ENCODE measurements around the gene PTGER2.

PTGER2 gene

DNA sequence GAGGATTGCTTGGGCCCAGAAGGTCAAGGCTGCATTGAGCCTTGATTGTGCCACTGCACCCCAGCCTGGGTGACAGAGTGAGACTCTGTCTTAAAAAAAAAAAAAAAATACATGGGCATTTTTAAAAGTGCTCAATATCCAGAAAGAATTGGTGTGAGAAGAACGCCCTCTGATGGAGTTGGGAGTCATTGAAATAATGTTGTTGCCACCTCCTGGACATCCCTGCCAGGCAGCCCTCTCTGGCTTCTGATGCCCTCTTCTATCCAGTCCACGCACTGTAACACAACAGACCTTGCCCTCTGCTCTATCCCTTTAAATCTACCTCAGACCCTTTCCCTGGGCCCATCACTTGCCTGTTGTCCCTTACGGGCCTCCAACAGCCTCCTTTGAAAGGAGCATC is 41.7 kb upstream of the PTGER2 start:
- Histone ChIP-seq H3K36me3 (ENCODE audit: insufficient read depth, low read length) (peaks cover 2% of the 10 kb centered on the region; the same call in 1 of the 2 replicates), H3K4me1 (ENCODE audit: control insufficient read depth, insufficient read depth, low read length, unreplicated experiment) (peaks cover 3% of the 10 kb centered on the region), H3K27ac (ENCODE audit: low read depth, low read length) (no peak overlapping the region), H3K79me2 (ENCODE audit: control insufficient read depth, insufficient read depth, low read length, unreplicated experiment) (no peaks in the 10 kb centered on the region), H2AFZ (ENCODE audit: low read length, unreplicated experiment) (no peak overlapping the region), H3K27me3 (ENCODE audit: insufficient read depth, low read length) (no peaks in the 10 kb centered on the region), H3K4me3 (ENCODE audit: low read depth, low read length) (no peak overlapping the region)

DNA sequence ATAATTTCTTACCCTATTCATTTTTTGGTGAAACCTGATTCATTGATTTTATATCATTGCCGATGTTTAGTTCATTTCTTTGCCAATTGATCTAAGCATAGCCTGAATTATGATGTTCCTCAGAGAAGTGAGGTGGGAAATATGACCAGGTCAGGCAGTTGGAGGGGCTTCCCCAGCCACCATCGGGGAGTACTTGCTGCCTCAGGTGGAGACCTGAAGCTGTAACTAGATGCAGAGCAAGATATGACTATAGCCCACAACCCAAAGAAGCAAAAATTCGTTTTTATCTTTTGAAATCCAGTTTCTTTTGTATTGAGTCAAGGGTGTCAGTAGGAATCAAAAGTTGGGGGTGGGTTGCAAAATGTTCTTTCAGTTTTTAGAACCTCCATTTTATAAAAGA is 38.7 kb upstream of the PTGER2 start:
- Histone ChIP-seq H3K4me3 (ENCODE audit: low read depth, low read length) (no peak overlapping the region), H2AFZ (ENCODE audit: low read length, unreplicated experiment) (no peak overlapping the region), H3K36me3 (ENCODE audit: insufficient read depth, low read length) (peaks cover 7% of the 10 kb centered on the region; the same call in 1 of the 2 replicates), H3K27me3 (ENCODE audit: insufficient read depth, low read length) (no peaks in the 10 kb centered on the region), H3K79me2 (ENCODE audit: control insufficient read depth, insufficient read depth, low read length, unreplicated experiment) (no peaks in the 10 kb centered on the region), H3K4me1 (ENCODE audit: control insufficient read depth, insufficient read depth, low read length, unreplicated experiment) (peaks cover 15% of the 10 kb centered on the region), H3K27ac (ENCODE audit: low read depth, low read length) (no peak overlapping the region)

DNA sequence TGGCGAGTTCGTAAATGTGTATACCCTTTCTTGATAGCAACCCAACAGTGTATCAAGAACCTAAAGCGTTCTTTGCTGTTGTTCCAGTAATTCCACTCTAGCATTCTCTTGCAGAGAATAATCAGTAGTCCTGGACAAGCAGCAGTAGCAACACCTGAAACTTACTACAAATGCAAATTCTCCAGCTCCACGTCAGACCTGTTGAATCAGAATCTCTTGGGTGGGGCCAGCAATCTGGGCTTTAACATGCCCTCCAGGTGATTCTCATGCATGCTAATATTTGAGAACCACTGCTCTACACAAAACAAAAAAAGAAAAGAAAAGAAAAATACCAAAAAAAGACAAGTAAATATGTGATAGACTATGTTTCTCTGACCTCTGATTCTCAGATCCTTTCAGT is 36.6 kb upstream of the PTGER2 start:
- Histone ChIP-seq H3K79me2 (ENCODE audit: control insufficient read depth, insufficient read depth, low read length, unreplicated experiment) (no peaks in the 10 kb centered on the region), H3K27ac (ENCODE audit: low read depth, low read length) (no peak overlapping the region), H3K4me3 (ENCODE audit: low read depth, low read length) (no peak overlapping the region), H3K27me3 (ENCODE audit: insufficient read depth, low read length) (no peaks in the 10 kb centered on the region), H2AFZ (ENCODE audit: low read length, unreplicated experiment) (no peak overlapping the region), H3K4me1 (ENCODE audit: control insufficient read depth, insufficient read depth, low read length, unreplicated experiment) (peaks cover 13% of the 10 kb centered on the region), H3K36me3 (ENCODE audit: insufficient read depth, low read length) (peaks cover 7% of the 10 kb centered on the region; the same call in 1 of the 2 replicates)

DNA sequence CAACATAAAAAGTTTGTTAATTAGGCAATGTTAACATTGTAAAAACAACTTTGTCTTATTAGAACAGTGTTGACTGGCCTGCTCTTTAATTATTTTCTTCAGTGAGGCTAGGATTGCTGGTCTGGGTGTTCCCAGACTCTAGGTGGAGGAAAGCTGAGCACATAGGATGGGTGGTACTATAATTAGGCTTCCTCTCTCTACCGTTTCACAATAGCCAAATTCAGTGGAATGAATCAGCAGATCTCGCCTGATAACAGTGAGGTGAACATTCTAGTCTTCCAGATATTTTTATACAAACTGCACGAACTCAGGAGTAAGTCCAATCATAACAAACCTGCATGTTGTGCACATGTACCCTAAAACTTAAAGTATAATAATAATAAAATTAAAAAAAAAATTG is 34.7 kb upstream of the PTGER2 start:
- Histone ChIP-seq H3K4me3 (ENCODE audit: low read depth, low read length) (no peak overlapping the region), H3K27ac (ENCODE audit: low read depth, low read length) (peak overlapping the region; percentile 67)

DNA sequence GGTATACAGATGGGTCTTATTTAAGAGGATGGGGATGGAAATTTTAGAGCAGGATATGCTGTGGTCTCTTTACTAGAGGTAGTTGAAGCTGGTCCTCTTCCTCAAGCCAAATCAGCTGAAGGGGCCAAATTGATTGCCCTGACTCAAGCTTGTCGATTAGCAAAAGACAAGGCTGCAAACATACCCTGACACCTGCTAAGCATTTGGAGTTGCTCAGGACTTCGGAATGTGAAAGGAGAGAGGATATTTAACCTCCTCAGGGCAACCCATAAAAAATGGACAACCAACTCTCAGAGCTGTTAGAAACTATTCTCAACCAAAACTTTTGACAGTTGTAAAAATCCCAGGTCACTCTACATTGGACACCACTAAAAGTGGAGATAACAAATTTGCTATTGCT is 31.0 kb upstream of the PTGER2 start:
- Histone ChIP-seq H3K4me3 (ENCODE audit: low read depth, low read length) (no peak overlapping the region), H3K27ac (ENCODE audit: low read depth, low read length) (no peak overlapping the region), H3K36me3 (ENCODE audit: insufficient read depth, low read length) (no peaks in the 10 kb centered on the region), H2AFZ (ENCODE audit: low read length, unreplicated experiment) (no peak overlapping the region), H3K79me2 (ENCODE audit: control insufficient read depth, insufficient read depth, low read length, unreplicated experiment) (no peaks in the 10 kb centered on the region), H3K4me1 (ENCODE audit: control insufficient read depth, insufficient read depth, low read length, unreplicated experiment) (peaks cover 13% of the 10 kb centered on the region), H3K27me3 (ENCODE audit: insufficient read depth, low read length) (no peaks in the 10 kb centered on the region)

More for the DNA sequence above, 34.7 kb upstream of the PTGER2 start:
- peaks cover 13% of the 10 kb centered on the region for H3K4me1 ChIP-seq (ENCODE audit: control insufficient read depth, insufficient read depth, low read length, unreplicated experiment)
- H3K79me2 ChIP-seq (ENCODE audit: control insufficient read depth, insufficient read depth, low read length, unreplicated experiment) = no peaks in the 10 kb centered on the region
- no peaks in the 10 kb centered on the region for H3K27me3 ChIP-seq (ENCODE audit: insufficient read depth, low read length)
- no peak overlapping the region for H2AFZ ChIP-seq (ENCODE audit: low read length, unreplicated experiment)
- H3K36me3 ChIP-seq (ENCODE audit: insufficient read depth, low read length) = peaks cover 7% of the 10 kb centered on the region; the same call in 1 of the 2 replicates

DNA sequence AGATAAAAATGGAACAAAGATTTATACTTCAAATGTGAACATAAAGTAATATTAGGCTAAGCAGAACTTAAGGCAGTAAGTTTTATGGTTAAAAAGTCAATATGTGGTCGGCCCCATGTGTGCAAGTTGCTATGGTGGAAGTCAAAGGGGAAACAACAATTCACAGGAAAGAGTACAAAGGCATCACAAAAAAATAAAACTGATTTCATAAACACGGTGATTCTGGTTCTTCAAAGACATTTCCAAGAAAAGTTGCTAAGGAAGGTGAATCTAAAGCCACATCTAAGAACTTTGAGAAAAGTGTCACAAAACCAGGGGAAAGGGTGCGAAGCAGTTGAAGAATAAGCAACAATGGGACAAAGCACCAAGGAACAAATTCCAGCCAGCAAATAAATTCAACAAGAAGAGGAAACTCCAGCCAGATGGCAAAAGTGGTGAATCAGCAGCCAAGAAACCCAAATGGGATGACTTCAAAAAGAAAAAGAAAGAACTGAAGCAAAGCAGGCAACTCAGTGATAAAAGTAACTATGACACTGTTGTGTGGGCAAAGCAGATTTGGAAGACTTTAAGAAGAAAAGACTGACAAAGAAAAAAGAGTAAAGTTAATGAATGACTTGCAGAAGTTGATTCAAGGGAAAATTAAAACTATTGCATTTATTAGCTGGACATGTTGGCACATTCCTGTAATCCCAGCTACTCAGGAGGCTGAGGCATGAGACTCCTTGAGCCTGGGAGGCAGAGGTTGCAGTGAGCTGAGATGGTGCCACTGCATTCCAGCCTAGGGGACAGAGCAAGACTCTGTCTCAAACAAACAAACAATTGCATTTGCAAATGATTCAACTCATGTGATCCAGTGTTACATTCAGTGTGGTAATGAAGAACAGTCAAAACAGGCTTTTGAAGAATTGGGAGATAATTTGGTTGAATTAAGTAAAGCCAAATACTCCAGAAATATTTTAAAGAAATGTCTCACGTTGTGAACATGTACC is 27.2 kb upstream of the PTGER2 start:
- Histone ChIP-seq H3K4me1 (ENCODE audit: control insufficient read depth, insufficient read depth, low read length, unreplicated experiment) (no peaks in the 10 kb centered on the region), H3K79me2 (ENCODE audit: control insufficient read depth, insufficient read depth, low read length, unreplicated experiment) (no peaks in the 10 kb centered on the region), H3K27me3 (ENCODE audit: insufficient read depth, low read length) (no peaks in the 10 kb centered on the region), H3K4me3 (ENCODE audit: low read depth, low read length) (no peak overlapping the region), H2AFZ (ENCODE audit: low read length, unreplicated experiment) (no peak overlapping the region), H3K27ac (ENCODE audit: low read depth, low read length) (no peak overlapping the region), H3K36me3 (ENCODE audit: insufficient read depth, low read length) (no peaks in the 10 kb centered on the region)

DNA sequence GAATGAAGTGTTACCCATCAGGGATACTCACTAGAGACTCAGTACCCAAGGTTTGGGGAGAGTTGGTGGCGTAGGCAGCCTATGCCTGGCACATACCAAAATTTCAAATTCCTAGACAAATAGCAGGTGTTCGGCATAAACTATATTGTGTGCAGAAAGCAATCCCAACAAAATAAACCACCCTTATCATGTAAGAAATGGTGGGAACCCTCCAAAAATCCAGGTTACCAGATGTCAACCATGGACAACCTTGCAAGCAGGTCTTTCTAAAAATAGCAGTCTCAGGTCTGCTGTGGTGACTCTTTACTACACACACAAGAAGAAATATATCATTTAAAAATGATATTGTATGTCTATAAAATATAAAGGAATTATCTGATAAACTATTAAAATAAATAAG is 17.7 kb upstream of the PTGER2 start:
- Histone ChIP-seq H3K27ac (ENCODE audit: low read depth, low read length) (no peak overlapping the region), H3K27me3 (ENCODE audit: insufficient read depth, low read length) (no peaks in the 10 kb centered on the region), H3K4me1 (ENCODE audit: control insufficient read depth, insufficient read depth, low read length, unreplicated experiment) (no peaks in the 10 kb centered on the region), H3K36me3 (ENCODE audit: insufficient read depth, low read length) (no peaks in the 10 kb centered on the region), H3K79me2 (ENCODE audit: control insufficient read depth, insufficient read depth, low read length, unreplicated experiment) (no peaks in the 10 kb centered on the region), H3K4me3 (ENCODE audit: low read depth, low read length) (no peak overlapping the region), H2AFZ (ENCODE audit: low read length, unreplicated experiment) (no peak overlapping the region)

DNA sequence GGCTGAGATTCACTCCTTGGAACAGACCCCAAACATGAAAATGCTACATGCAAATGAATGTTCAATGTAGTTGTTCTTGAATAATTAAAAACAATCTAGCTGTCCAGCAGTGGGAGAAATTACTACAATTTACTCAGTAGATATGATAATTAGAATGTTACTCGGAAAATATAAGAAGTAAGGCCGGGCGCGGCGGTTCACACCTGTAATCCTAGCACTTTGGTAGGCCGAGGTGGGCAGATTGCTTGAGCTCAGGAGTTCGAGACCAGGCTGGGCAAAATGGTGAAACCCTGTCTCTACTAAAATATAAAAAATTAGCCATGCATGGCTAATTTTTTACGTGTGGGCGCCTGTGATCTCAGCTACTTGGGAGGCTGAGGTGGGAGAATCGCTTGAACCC is 15.3 kb upstream of the PTGER2 start:
- Histone ChIP-seq H3K36me3 (ENCODE audit: insufficient read depth, low read length) (no peaks in the 10 kb centered on the region), H3K79me2 (ENCODE audit: control insufficient read depth, insufficient read depth, low read length, unreplicated experiment) (no peaks in the 10 kb centered on the region), H2AFZ (ENCODE audit: low read length, unreplicated experiment) (no peak overlapping the region), H3K27me3 (ENCODE audit: insufficient read depth, low read length) (no peaks in the 10 kb centered on the region), H3K27ac (ENCODE audit: low read depth, low read length) (no peak overlapping the region), H3K4me1 (ENCODE audit: control insufficient read depth, insufficient read depth, low read length, unreplicated experiment) (no peaks in the 10 kb centered on the region), H3K4me3 (ENCODE audit: low read depth, low read length) (no peak overlapping the region)

DNA sequence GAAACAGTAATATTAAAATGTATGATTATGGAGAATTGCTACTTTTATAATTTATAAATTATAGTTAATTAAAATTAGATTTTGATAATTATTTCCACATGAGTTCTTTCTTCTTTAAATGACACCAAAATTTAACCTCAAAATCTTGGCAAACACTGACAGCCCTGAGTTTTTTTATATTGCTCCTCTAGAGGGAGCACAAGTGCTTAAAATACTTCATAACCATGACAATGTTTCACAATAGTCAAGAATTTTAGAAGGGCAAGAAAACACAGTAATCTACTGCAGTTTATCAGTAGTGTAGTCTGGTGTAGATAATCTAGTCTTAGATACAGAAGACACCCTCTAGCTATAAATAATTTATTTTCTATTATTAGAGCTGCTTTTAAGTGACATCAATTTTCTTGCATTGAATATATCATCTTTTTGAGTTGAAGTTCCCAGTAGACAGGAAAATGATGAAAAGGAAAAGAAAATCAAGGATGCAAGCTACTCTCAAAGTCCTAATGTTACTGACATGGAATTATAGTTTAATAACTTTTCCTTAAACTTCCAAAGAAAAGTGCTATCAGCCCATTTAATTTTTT is 14.3 kb upstream of the PTGER2 start:
- Histone ChIP-seq H3K79me2 (ENCODE audit: control insufficient read depth, insufficient read depth, low read length, unreplicated experiment) (no peaks in the 10 kb centered on the region), H3K36me3 (ENCODE audit: insufficient read depth, low read length) (no peaks in the 10 kb centered on the region), H3K27ac (ENCODE audit: low read depth, low read length) (no peak overlapping the region), H3K4me3 (ENCODE audit: low read depth, low read length) (no peak overlapping the region), H3K4me1 (ENCODE audit: control insufficient read depth, insufficient read depth, low read length, unreplicated experiment) (no peaks in the 10 kb centered on the region), H2AFZ (ENCODE audit: low read length, unreplicated experiment) (no peak overlapping the region), H3K27me3 (ENCODE audit: insufficient read depth, low read length) (no peaks in the 10 kb centered on the region)

DNA sequence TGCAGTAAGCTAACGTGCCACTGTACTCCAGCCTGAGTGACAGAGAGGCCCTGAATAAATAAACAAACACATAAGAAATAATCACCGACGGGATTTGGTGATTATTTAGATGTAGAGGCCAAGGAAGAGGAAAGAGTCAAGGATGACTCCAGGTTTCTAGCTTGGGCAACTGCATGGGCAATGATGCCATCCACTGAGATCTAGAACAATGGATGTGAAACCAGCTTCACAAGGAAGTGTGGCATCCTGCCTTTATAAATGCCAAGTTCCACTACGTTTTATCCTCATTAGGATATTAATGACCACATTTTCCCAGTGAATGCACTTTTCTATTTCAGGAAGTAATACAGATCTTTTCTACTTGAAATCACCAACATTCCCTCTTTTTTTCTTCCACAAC is 10.9 kb upstream of the PTGER2 start:
- Histone ChIP-seq H3K36me3 (ENCODE audit: insufficient read depth, low read length) (no peaks in the 10 kb centered on the region), H3K27me3 (ENCODE audit: insufficient read depth, low read length) (no peaks in the 10 kb centered on the region)

More for the DNA sequence above, 10.9 kb upstream of the PTGER2 start:
- no peaks in the 10 kb centered on the region for H3K4me1 ChIP-seq (ENCODE audit: control insufficient read depth, insufficient read depth, low read length, unreplicated experiment)
- no peak overlapping the region for H2AFZ ChIP-seq (ENCODE audit: low read length, unreplicated experiment)
- no peaks in the 10 kb centered on the region for H3K79me2 ChIP-seq (ENCODE audit: control insufficient read depth, insufficient read depth, low read length, unreplicated experiment)
- no peak overlapping the region for H3K4me3 ChIP-seq (ENCODE audit: low read depth, low read length)
- H3K27ac ChIP-seq (ENCODE audit: low read depth, low read length) = no peak overlapping the region

Measured in ACC112 (cell line).